Measurements from ENCODE around the gene LTA4H.

LTA4H gene

GRCh38 chr12:95997276-95997675 lies 38.1 kb downstream of the LTA4H start (continued):
- TF ChIP-seq ZNF214 (tag by site-specific recombination; IDR thresholded peaks at IDR 0.05; ENCODE audit: borderline replicate concordance) = no peak

- H3K4me3 ChIP-seq (ENCODE audit: low read depth, low read length) = no peak within 1 kb of the TSS
- no peak for TF ChIP-seq BCL6B (tag by site-specific recombination; IDR thresholded peaks at IDR 0.05)
- TF ChIP-seq ZNF426 (tag by site-specific recombination; IDR thresholded peaks at IDR 0.05) = no peak
- TF ChIP-seq ZNF221 (tag by site-specific recombination; IDR thresholded peaks at IDR 0.05; ENCODE audit: borderline replicate concordance) = no peak
- TF ChIP-seq ZNF624 (tag by site-specific recombination; IDR thresholded peaks at IDR 0.05) = no peak
- no peak for TF ChIP-seq ZNF335 (tag by site-specific recombination; conservative IDR thresholded peaks at IDR 0.05)
- no peak for TF ChIP-seq ZNF488 (tag by site-specific recombination; IDR thresholded peaks at IDR 0.05)
- TF ChIP-seq ZBTB49 (tag by site-specific recombination; IDR thresholded peaks at IDR 0.05; ENCODE audit: low read depth) = no peak
- no peak for TF ChIP-seq ZNF529 (tag by site-specific recombination; IDR thresholded peaks at IDR 0.05; ENCODE audit: insufficient replicate concordance)
- CTCF ChIA-PET = interaction anchor here (0.6 to 5.6 kb wide), 3 partner anchors 14 to 78 kb away, joined by 3 to 58 read pairs (median 5); no protein-coding TSS in a partner anchor
- peaks cover 3 to 16% of the 10 kb centered on the region in 2 experiments; a peak in 2 of 3 replicates for H3K36me3 ChIP-seq (ENCODE audit: control insufficient read depth in 2 of 2, insufficient read depth in 1 of 2, low read length in 2 of 2)
- H3K9me3 ChIP-seq (ENCODE audit: control insufficient read depth, insufficient read depth, low read depth, low read length) = no peaks in the 10 kb centered on the region
- POLR2A ChIA-PET = no interaction called here
- no peak within 1 kb of the TSS for H3K27ac ChIP-seq (ENCODE audit: extremely low read depth, low read depth, low read length)
- H3K4me1 ChIP-seq (ENCODE audit: control insufficient read depth, insufficient read depth, low read length) = no peaks in the 10 kb centered on the region
These were observed 39.2 kb downstream of the LTA4H start, which contains the start of gene HAL for GRCh38 chr12:95996034-95996658. TSS of gene HAL (minus strand) at chr12:95996344. CDS start at chr12:95995910, 434 bp downstream.

GRCh38 chr12:95995238-95996031 lies 40.0 kb downstream of the LTA4H start:
- H3K4me1 ChIP-seq (ENCODE audit: control insufficient read depth, insufficient read depth, low read length) = no peaks in the 10 kb centered on the region
- H3K36me3 ChIP-seq (ENCODE audit: control insufficient read depth in 2 of 2, insufficient read depth in 1 of 2, low read length in 2 of 2) = peaks cover 0 to 11% of the 10 kb centered on the region in 2 experiments; a peak in 2 of 3 replicates
- H3K27ac ChIP-seq (ENCODE audit: extremely low read depth, low read depth, low read length) = no peak overlapping the region
- H3K9me3 ChIP-seq (ENCODE audit: control insufficient read depth, insufficient read depth, low read depth, low read length) = no peaks in the 10 kb centered on the region
- no peak overlapping the region for H3K4me3 ChIP-seq (ENCODE audit: low read depth, low read length)
- CTCF ChIA-PET = interaction anchor here (0.5 to 5.6 kb wide), 5 partner anchors 36 to 204 kb away, joined by 3 to 58 read pairs (median 5); no protein-coding TSS in a partner anchor
- POLR2A ChIA-PET = no interaction called here
- TF ChIP-seq IKZF3 (tag by site-specific recombination; IDR thresholded peaks at IDR 0.05) = no peak
- no peak for TF ChIP-seq WT1 (tag by site-specific recombination; IDR thresholded peaks at IDR 0.05)
- TF ChIP-seq CTCF (tag by site-specific recombination; IDR thresholded peaks at IDR 0.05) = no peak
- no peak for TF ChIP-seq ZNF133 (tag by site-specific recombination; IDR thresholded peaks at IDR 0.05)
- TF ChIP-seq ZNF555 (tag by site-specific recombination; conservative IDR thresholded peaks at IDR 0.05) = no peak
- no peak for TF ChIP-seq ZNF221 (tag by site-specific recombination; IDR thresholded peaks at IDR 0.05; ENCODE audit: borderline replicate concordance)
- TF ChIP-seq ZNF830 (tag by site-specific recombination; IDR thresholded peaks at IDR 0.05; ENCODE audit: low read depth) = no peak
- TF ChIP-seq ZNF529 (tag by site-specific recombination; IDR thresholded peaks at IDR 0.05; ENCODE audit: insufficient replicate concordance) = no peak
- TF ChIP-seq ZSCAN30 (tag by site-specific recombination; IDR thresholded peaks at IDR 0.05) = no peak
- TF ChIP-seq ZBTB44 (tag by site-specific recombination; IDR thresholded peaks at IDR 0.05) = no peak
- TF ChIP-seq KLF1 (tag by site-specific recombination; IDR thresholded peaks at IDR 0.05) = no peak
- TF ChIP-seq ZNF354C (tag by site-specific recombination; IDR thresholded peaks at IDR 0.05; ENCODE audit: borderline replicate concordance, low read depth) = no peak
- TF ChIP-seq SCRT1 (tag by site-specific recombination; IDR thresholded peaks at IDR 0.05; ENCODE audit: borderline replicate concordance) = no peak
- no peak for TF ChIP-seq ZFP41 (tag by site-specific recombination; IDR thresholded peaks at IDR 0.05; ENCODE audit: borderline replicate concordance)

Measured in HEK293 (cell line).